Lower leg skin (tissue), 4 donors: ENCODE measurements around the gene UGT1A1. TPM values are rescaled to one million over a fixed set of nuclear protein-coding genes. Genes with fewer than 3 reads are reported as not detected.
A peak's percentile ranks its signal among the peaks of the same experiment; 100 is the strongest.
"Not testable (repeated sequence)": the region's sequence is repeated elsewhere in the genome, so short reads cannot be mapped to it uniquely, and the experiment has no call there.

Source experiments
- DNase-seq, 2 donors: peaks; one replicate each; pipeline ENCODE4 v3.0.0-alpha.2; 2019; ENCODE audit warnings: low spot score in 2 of 2
- H3K4me3 ChIP-seq: fragments of 200-600 bp; sonication (generic); 2 replicates; pipeline ENCODE4 v1.5.1; 2017; ENCODE audit warnings: mild to moderate bottlenecking, low read depth; ENCODE audit not compliant: poor library complexity, severe bottlenecking
- POLR2A ChIP-seq, 2 donors: fragments of 450-650 bp; IDR thresholded peaks; one replicate each; pipeline ENCODE4 v1.6.1; 2016 to 2017; ENCODE audit warnings: antibody characterized with exemption in 2 of 2, mild to moderate bottlenecking in 1 of 2, moderate library complexity in 1 of 2
- WGBS, 2 donors: methylation state at CpG; one replicate each; pipeline ENCODE4 v1.1.5; 2018; 5-methylcytosine and 5-hydroxymethylcytosine counted together
- intact Hi-C: fragments of 100-400 bp; cut with DNase I; formaldehyde crosslinking; loops from one replicate; pipeline ENCODE4 v1.15.0; 2023; ENCODE audit warnings: low total_unique reads
- total RNA-seq, 4 donors: library from RNA; depleted of rRNA; stranded (reverse); fragments of >200 nt; gene quantifications; one replicate each; pipeline ENCODE4 v1.1.0, GENCODE V29; 2016
- TF ChIP-seq, protein P1 (sequence below), 3 donors: fragments of 450-650 bp; IDR thresholded peaks; one replicate each; pipeline ENCODE4 v1.5.1; 2016; ENCODE audit warnings: antibody characterized with exemption in 3 of 3, mild to moderate bottlenecking in 3 of 3, moderate library complexity in 2 of 3

Gene UGT1A1
- total RNA-seq, 4 donors from 2014 or later = 0.21 to 0.80 (median 0.36) TPM

DNA sequence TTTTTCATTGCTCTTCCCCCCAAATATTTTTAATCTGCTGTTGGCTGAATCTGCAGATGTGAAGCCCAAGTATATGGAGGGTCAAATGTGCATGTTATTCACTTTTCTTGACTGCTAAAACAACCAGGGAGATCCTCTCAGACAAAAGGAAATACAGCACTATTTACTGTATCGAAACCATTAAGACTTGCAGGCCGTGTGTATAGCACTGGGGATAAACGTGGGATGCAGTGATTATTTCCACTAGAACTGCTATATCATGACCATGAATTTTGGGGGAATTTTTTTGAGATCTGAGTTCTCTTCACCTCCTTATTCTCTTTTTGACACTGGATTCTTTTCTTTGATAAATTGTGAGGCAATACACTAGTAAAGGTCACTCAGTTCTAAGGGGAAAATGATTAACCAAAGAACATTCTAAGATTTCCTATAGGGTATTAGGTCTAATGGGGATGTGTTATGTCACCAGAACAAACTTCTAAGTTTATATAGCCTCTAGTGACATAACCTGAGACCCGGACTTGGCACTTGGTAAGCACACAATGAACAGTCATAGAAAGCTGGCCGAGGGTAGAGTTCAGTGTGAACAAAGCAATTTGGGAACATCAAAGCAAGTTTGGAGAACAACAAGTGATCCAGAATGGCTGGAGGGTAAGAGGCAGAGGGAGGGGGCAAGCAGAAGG, 14.9 kb upstream of the UGT1A1 start:
- intact Hi-C loops = no loop called here
- no peak for DNase-seq
- TF ChIP-seq, protein P1, sequence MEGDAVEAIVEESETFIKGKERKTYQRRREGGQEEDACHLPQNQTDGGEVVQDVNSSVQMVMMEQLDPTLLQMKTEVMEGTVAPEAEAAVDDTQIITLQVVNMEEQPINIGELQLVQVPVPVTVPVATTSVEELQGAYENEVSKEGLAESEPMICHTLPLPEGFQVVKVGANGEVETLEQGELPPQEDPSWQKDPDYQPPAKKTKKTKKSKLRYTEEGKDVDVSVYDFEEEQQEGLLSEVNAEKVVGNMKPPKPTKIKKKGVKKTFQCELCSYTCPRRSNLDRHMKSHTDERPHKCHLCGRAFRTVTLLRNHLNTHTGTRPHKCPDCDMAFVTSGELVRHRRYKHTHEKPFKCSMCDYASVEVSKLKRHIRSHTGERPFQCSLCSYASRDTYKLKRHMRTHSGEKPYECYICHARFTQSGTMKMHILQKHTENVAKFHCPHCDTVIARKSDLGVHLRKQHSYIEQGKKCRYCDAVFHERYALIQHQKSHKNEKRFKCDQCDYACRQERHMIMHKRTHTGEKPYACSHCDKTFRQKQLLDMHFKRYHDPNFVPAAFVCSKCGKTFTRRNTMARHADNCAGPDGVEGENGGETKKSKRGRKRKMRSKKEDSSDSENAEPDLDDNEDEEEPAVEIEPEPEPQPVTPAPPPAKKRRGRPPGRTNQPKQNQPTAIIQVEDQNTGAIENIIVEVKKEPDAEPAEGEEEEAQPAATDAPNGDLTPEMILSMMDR (IDR thresholded peaks at IDR 0.05) = peak in 1 of 3 donors; percentile 28
- no peak for TF ChIP-seq POLR2A (IDR thresholded peaks at IDR 0.05)

DNA sequence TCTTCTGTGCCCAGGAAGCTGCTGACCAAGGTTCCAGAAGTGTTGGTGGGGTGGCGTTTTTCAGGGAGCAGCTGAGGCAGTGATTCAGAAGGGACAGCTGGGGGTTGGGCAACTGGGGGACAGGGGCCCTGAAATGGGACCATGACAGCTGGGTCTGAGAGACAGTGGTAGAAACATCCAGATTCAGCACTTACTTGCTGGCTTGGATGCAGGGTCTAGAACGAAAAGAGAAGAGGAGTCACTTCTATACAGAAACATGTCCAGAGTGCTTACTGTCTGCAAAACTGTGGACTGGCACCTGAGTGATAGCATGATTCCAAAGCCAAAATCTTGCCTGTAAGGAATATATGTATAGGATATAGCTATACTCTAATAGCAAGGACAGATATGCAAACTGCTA, 14.2 kb upstream of the UGT1A1 start:
- H3K4me3 ChIP-seq, DNase-seq, intact Hi-C loops: not testable (repeated sequence)
- WGBS, 2 donors = 73 to 82% methylated on average over 2 of the region's 2 CpGs

More for the DNA sequence above, 14.9 kb upstream of the UGT1A1 start:
- no peak overlapping the region for H3K4me3 ChIP-seq
- WGBS, 2 donors = 74 to 75% methylated on average over 5 of the region's 5 CpGs

DNA sequence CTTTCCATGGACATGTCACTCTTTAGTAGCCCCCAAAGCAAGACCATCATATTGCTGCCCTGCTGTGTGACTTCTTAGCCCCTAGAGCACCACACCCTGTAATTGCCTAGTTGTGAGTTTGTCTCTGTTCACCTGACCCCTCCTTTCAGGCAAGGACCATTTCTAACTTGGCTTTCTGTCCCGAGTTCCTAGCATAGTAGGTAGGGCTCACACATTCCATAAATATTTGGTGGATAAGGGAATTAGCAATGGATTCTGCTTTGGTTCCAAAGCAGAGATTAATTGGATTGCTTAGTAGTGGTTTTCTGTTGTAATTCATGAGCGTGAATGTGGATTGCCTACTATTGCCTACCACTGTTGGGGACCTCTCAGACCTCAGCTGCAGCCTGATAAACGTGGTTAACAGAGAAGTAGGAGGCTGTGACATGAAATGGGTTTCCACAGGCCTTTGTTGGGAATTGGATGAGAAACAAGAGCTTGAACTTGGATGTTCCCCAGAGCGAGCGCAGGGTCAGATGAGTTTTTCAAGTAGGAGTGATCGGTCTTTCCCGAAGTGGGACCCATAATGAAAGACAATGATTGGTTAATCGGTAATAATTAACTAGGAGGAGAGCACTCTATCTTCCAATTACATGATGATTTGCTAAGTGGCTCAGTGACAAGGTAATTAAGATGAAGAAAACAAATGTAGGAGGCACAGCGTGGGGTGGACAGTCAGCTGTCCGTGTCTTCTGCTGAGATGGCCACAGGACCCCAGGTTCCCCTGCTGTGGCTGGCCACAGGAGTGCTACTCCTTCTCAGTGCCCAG, 13.4 kb upstream of the UGT1A1 start:
- H3K4me3 ChIP-seq = no peak overlapping the region
- 76 to 80% methylated on average over 10 of the region's 10 CpGs for WGBS, 2 donors
- TF ChIP-seq POLR2A (IDR thresholded peaks at IDR 0.05) = no peak
- TF ChIP-seq, protein P1 (IDR thresholded peaks at IDR 0.05) = no peak
- no peak for DNase-seq
- intact Hi-C loops = no loop called here

DNA sequence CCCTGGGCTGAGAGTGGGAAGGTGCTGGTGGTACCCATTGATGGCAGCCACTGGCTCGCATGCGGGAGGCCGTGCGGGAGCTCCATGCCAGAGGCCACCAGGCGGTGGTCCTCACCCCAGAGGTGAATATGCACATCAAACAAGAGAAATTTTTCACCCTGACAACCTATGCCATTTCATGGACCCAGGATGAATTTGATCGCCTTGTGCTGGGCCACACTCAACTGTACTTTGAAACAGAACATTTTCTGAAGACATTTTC, 12.9 kb upstream of the UGT1A1 start:
- no peak for DNase-seq
- no peak for TF ChIP-seq POLR2A (IDR thresholded peaks at IDR 0.05)
- TF ChIP-seq, protein P1 (IDR thresholded peaks at IDR 0.05) = no peak
- H3K4me3 ChIP-seq = no peak overlapping the region
- intact Hi-C loops = no loop called here
- 96 to 99% methylated on average over 6 of the region's 6 CpGs for WGBS, 2 donors

DNA sequence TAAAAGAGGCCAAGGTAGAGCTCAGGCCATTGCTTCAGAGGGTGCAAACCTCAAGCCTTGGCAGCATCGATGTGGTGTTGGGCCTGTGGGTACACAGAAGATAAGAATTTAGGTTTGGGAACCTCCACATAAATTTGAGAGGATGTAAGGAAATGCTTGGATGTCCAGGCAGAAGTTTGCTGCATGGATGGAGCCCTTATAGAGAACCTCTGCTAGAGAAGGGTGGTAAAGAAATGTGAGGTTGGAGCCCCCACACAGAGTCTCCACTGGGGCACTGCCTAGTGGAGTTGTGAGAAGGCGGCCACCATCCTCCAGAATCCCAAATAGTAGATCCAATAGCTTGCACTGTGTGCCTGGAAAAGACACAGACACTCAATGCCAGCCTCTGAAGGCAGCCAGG, 9.4 kb upstream of the UGT1A1 start:
- DNase-seq, intact Hi-C loops, H3K4me3 ChIP-seq: not testable (repeated sequence)
- WGBS, 2 donors = 76 to 92% methylated on average over 2 of the region's 2 CpGs

DNA sequence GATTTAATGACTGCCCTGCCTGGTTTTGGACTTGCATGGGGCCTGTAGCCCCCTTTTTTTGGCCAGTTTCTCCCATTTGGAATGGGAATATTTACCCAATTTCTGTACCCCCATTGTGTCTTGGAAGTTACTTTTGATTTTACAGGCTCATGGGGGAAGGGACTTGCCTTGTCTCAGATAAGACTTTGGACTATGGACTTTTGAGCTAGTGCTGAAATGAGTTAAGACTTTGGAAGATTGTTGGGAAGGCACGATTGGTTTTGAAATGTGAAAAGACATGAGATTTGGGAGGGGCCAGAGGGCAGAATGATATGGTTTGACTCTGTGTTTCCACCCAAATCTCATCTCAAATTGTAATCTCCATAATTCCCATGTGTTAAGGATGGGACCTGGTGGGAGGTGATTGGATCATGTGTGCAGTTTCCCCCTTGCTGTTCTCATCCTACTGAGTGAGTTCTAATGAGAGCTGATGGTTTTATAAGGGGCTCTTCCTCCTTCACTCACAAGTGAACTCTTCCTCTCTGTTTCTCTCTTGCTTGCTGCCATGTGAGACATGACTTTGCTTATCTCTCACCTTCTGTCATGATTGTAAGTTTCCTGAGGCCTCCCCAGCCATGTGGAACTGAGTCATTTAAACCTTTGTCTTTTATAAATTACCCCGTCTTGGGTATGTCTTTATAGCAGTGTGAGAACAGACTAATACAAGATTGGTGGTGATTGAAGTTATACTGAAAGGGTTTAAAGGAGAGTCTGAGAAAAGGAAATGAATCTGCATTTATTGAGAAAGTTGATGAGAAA, 8.7 kb upstream of the UGT1A1 start:
- DNase-seq, intact Hi-C loops, H3K4me3 ChIP-seq: not testable (repeated sequence)
- WGBS, 2 donors = 73 to 77% methylated on average over 2 of the region's 2 CpGs

DNA sequence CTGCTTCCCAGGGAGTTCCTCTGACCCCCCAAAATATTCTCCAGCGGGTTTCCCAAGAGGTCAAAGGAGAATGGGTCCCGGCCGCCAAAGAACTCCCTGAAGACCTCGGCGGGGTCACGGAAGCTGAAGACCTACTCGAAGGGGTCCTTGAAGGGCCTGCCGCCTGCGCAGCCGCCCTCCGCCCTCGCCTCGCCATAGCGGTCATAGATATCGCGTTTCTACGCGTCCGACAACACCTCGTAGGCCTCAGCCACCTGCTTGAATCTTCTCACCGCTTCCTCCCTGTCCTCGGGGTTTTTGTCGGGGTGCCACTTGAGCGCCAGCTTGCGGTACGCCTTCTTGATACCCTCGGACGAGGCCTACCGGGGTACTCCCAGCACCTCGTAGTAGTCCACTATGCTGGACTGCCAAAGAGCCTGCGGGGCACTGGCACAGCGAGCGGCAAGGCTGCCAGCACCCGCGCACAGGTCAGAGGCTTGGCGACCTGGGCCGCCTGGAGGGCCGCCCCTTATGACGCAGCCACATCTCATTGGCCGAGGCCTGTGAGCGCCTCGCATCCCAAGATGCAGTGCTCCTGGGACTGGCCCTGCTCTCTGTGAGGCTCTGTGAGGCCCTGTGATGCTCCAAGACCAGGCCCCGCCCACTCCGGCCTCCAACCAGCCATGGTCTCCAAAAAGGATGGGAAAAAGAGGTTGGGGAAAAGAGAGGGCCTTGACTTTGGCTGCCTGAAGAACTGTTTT, 5.0 kb upstream of the UGT1A1 start:
- TF ChIP-seq POLR2A (IDR thresholded peaks at IDR 0.05) = no peak
- TF ChIP-seq, protein P1 (IDR thresholded peaks at IDR 0.05) = no peak
- intact Hi-C loops = no loop called here
- DNase-seq = no peak
- 93 to 95% methylated on average over 38 to 41 of the region's 44 CpGs for WGBS, 2 donors
- H3K4me3 ChIP-seq = no peak overlapping the region
